Measurements from ENCODE around the gene ZNF2. TPM values are rescaled to one million over a fixed set of nuclear protein-coding genes. Genes with fewer than 3 reads are reported as not detected.

Gene ZNF2
- total RNA-seq, 2 donors from 2014 or later: 2.9 to 4.1 TPM

DNA sequence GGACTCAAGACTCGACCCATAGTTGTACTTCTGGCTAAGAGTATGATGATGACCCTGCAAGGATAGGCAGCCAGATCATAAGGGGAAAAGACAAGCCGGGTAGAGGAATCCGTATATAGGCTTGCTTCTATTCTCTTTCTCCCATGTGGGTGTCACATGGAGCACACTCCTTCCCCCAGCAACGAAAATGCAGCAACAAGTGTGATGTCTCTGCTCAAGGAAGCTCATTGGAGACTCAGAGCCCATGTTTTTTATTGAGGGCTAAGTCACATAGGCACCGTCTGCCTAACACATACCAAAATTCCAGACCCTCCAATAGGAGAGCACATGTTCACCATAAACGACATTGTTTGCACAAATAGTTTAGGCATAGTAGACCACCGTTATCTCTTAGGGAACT lies 6.3 kb downstream of the ZNF2 start:
- Histone ChIP-seq H3K4me1 (ENCODE audit: control insufficient read depth, insufficient read depth, low read length) (peaks cover 5% of the 10 kb centered on the region), H3K4me3 (ENCODE audit: low read length) (no peak overlapping the region), H3K9me3 (ENCODE audit: control insufficient read depth, low read length) (no peaks in the 10 kb centered on the region), H3K36me3 (ENCODE audit: control insufficient read depth, insufficient read depth, low read length) (no peaks in the 10 kb centered on the region), H3K27ac (ENCODE audit: low read depth, low read length) (no peak overlapping the region), H3K9ac (ENCODE audit: extremely low read depth, low read length, poor library complexity, severe bottlenecking) (no peak overlapping the region), H3K27me3 (ENCODE audit: control insufficient read depth, insufficient read depth, low read length, poor library complexity, severe bottlenecking) (no peaks in the 10 kb centered on the region)
- Mint-ChIP-seq H3K9me3 (no peaks in the 10 kb centered on the region), H3K4me1 (peaks cover 14% of the 10 kb centered on the region), H3K36me3 (ENCODE audit: low read depth) (no peaks in the 10 kb centered on the region), H3K4me3 (no peak overlapping the region), H3K27me3 (ENCODE audit: insufficient read depth) (peaks cover 2% of the 10 kb centered on the region), H3K27ac (no peak overlapping the region)
- DNase-seq: no peak
- TF ChIP-seq, protein P1, sequence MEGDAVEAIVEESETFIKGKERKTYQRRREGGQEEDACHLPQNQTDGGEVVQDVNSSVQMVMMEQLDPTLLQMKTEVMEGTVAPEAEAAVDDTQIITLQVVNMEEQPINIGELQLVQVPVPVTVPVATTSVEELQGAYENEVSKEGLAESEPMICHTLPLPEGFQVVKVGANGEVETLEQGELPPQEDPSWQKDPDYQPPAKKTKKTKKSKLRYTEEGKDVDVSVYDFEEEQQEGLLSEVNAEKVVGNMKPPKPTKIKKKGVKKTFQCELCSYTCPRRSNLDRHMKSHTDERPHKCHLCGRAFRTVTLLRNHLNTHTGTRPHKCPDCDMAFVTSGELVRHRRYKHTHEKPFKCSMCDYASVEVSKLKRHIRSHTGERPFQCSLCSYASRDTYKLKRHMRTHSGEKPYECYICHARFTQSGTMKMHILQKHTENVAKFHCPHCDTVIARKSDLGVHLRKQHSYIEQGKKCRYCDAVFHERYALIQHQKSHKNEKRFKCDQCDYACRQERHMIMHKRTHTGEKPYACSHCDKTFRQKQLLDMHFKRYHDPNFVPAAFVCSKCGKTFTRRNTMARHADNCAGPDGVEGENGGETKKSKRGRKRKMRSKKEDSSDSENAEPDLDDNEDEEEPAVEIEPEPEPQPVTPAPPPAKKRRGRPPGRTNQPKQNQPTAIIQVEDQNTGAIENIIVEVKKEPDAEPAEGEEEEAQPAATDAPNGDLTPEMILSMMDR (conservative IDR thresholded peaks at IDR 0.05): no peak
- WGBS, 2 experiments (ENCODE audit: insufficient coverage in 1 of 2, insufficient read length in 1 of 2): 91 to 92% methylated on average over 6 to 7 of the region's 7 CpGs

DNA sequence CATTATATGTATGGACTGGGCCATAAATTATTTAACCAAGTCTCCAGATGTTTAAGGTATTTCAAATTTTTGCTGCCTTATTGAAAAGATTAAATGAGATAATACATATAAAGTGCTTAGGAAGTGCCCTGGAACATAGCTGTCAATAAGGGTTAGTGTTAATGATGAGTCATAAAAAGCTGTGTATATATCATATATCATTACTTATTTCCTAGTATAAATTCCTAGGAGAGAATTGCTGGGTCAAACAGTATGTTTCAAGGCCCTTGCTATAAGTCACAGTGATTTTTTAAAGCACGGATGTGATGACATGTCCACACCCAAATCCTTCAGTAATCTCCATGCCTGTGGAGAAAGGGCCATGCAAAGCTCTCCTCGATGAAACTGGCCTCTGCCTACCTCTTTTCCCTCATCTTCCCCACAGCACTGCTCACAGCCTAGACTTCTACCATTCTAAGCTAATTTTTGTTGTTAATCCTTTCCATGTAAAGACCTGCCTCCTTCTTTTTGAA lies 8.5 kb downstream of the ZNF2 start:
- peaks cover under 1% of the 10 kb centered on the region for H3K36me3 ChIP-seq (ENCODE audit: control insufficient read depth, insufficient read depth, low read length)
- H3K9ac ChIP-seq (ENCODE audit: extremely low read depth, low read length, poor library complexity, severe bottlenecking): no peak overlapping the region
- H3K27ac Mint-ChIP-seq: no peak overlapping the region
- no peaks in the 10 kb centered on the region for H3K36me3 Mint-ChIP-seq (ENCODE audit: low read depth)
- 86 to 100% methylated on average over 1 to 2 of the region's 2 CpGs for WGBS, 2 experiments (ENCODE audit: insufficient coverage in 1 of 2, insufficient read length in 1 of 2)
- H3K4me1 ChIP-seq (ENCODE audit: control insufficient read depth, insufficient read depth, low read length): peaks cover 7% of the 10 kb centered on the region
- no peaks in the 10 kb centered on the region for H3K27me3 Mint-ChIP-seq (ENCODE audit: insufficient read depth)
- no peak overlapping the region for H3K27ac ChIP-seq (ENCODE audit: low read depth, low read length)
- DNase-seq: no peak
- no peak overlapping the region for H3K4me3 Mint-ChIP-seq
- H3K9me3 Mint-ChIP-seq: no peaks in the 10 kb centered on the region
- no peaks in the 10 kb centered on the region for H3K27me3 ChIP-seq (ENCODE audit: control insufficient read depth, insufficient read depth, low read length, poor library complexity, severe bottlenecking)
- H3K4me3 ChIP-seq (ENCODE audit: low read length): no peak overlapping the region
- no peaks in the 10 kb centered on the region for H3K9me3 ChIP-seq (ENCODE audit: control insufficient read depth, low read length)
- H3K4me1 Mint-ChIP-seq: peaks cover 28% of the 10 kb centered on the region
- TF ChIP-seq, protein P1 (conservative IDR thresholded peaks at IDR 0.05): no peak

GRCh38 chr2:95179451-95179850 lies 13.8 kb downstream of the ZNF2 start:
- Mint-ChIP-seq H3K9me3 (peaks cover 23% of the 10 kb centered on the region), H3K36me3 (ENCODE audit: low read depth) (peaks cover 47% of the 10 kb centered on the region), H3K4me3 (no peak overlapping the region), H3K27me3 (ENCODE audit: insufficient read depth) (no peaks in the 10 kb centered on the region), H3K4me1 (peaks cover 23% of the 10 kb centered on the region), H3K27ac (no peak overlapping the region)
- H3K4me1 ChIP-seq (ENCODE audit: control insufficient read depth, insufficient read depth, low read length): peaks cover 7% of the 10 kb centered on the region
- no peak overlapping the region for H3K4me3 ChIP-seq (ENCODE audit: low read length)
- TF ChIP-seq, protein P1 (conservative IDR thresholded peaks at IDR 0.05): no peak
- 91 to 94% methylated on average over 7 of the region's 7 CpGs for WGBS, 2 experiments (ENCODE audit: insufficient coverage in 1 of 2, insufficient read length in 1 of 2)
- H3K9ac ChIP-seq (ENCODE audit: extremely low read depth, low read length, poor library complexity, severe bottlenecking): no peak overlapping the region
- H3K27me3 ChIP-seq (ENCODE audit: control insufficient read depth, insufficient read depth, low read length, poor library complexity, severe bottlenecking): no peaks in the 10 kb centered on the region
- no peak for DNase-seq
- H3K27ac ChIP-seq (ENCODE audit: low read depth, low read length): no peak overlapping the region
- H3K36me3 ChIP-seq (ENCODE audit: control insufficient read depth, insufficient read depth, low read length): peaks cover 37% of the 10 kb centered on the region
- peaks cover 12% of the 10 kb centered on the region for H3K9me3 ChIP-seq (ENCODE audit: control insufficient read depth, low read length)
